ENCODE data around the gene SNX8. TPM values are rescaled to one million over a fixed set of nuclear protein-coding genes. Genes with fewer than 3 reads are reported as not detected.

Gene SNX8
- total and polyA plus RNA-seq, 2 of the 8 experiments (the other 6 are each of a cell fraction or from before 2014, with no cell fraction given): 46.2 to 70.8 TPM

DNA sequence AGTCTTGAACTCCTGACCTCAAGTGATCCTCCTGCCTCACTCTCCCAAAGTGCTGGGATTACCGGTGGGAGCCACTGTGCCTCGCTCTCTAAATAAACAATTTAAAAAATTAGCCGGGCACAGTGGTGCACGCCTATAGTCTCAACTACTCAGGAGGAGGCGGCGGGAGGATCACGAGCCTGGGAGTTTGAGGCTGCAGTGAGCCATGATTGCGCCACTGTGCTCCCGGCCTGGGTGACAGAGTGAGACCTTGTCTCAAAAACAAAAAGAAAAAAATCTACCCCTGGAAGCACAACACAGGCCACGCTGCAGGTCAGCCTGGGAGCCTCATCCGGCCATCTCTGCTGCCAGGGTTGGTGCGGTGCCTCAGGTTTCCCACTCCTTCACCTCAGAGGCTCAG lies 36.6 kb upstream of the SNX8 start (continued):
- TF ChIP-seq, protein P1, sequence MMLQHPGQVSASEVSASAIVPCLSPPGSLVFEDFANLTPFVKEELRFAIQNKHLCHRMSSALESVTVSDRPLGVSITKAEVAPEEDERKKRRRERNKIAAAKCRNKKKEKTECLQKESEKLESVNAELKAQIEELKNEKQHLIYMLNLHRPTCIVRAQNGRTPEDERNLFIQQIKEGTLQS (IDR thresholded peaks at IDR 0.05; ENCODE audit: insufficient read depth, low read depth, low read length): no peak
- TF ChIP-seq, protein P2, sequence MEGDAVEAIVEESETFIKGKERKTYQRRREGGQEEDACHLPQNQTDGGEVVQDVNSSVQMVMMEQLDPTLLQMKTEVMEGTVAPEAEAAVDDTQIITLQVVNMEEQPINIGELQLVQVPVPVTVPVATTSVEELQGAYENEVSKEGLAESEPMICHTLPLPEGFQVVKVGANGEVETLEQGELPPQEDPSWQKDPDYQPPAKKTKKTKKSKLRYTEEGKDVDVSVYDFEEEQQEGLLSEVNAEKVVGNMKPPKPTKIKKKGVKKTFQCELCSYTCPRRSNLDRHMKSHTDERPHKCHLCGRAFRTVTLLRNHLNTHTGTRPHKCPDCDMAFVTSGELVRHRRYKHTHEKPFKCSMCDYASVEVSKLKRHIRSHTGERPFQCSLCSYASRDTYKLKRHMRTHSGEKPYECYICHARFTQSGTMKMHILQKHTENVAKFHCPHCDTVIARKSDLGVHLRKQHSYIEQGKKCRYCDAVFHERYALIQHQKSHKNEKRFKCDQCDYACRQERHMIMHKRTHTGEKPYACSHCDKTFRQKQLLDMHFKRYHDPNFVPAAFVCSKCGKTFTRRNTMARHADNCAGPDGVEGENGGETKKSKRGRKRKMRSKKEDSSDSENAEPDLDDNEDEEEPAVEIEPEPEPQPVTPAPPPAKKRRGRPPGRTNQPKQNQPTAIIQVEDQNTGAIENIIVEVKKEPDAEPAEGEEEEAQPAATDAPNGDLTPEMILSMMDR (IDR thresholded peaks at IDR 0.05; ENCODE audit: control extremely low read depth in 1 of 3, insufficient read depth in 1 of 3, low read depth in 1 of 3, low read length in 3 of 3): no peak
- no peak for TF ChIP-seq SRF (IDR thresholded peaks at IDR 0.05; ENCODE audit: low read depth, low read length)
